Transverse colon (tissue), 4 donors: ENCODE measurements around the gene TNNC1.

ENCODE experiments used
- CTCF ChIP-seq, 5 experiments: fragments of 200-600 bp in 3 of 5; fragments of 450-650 bp in 2 of 5; sonication (generic) in 3 of 5; IDR thresholded peaks; 1 replicate in 2 of 5; 2 replicates in 3 of 5; pipeline ENCODE4 v1.5.1; 2016 to 2017; ENCODE audit warnings: antibody characterized with exemption in 5 of 5, inconsistent platforms in 3 of 5, mild to moderate bottlenecking in 2 of 5, moderate library complexity in 1 of 5
- EP300 ChIP-seq: sonication (generic); formaldehyde crosslinking; IDR thresholded peaks from one replicate; pipeline ENCODE4 v1.6.1; 2017; ENCODE audit warnings: antibody characterized with exemption, low read depth
- POLR2A ChIP-seq: fragments of 450-650 bp; IDR thresholded peaks from one replicate; pipeline ENCODE4 v1.6.1; 2016; ENCODE audit warnings: antibody characterized with exemption, mild to moderate bottlenecking, moderate library complexity
- POLR2AphosphoS5 ChIP-seq, 3 donors: sonication (generic); formaldehyde crosslinking; IDR thresholded peaks; one replicate each; pipeline ENCODE4 v1.6.1; 2016; ENCODE audit warnings: antibody characterized with exemption in 3 of 3

DNA sequence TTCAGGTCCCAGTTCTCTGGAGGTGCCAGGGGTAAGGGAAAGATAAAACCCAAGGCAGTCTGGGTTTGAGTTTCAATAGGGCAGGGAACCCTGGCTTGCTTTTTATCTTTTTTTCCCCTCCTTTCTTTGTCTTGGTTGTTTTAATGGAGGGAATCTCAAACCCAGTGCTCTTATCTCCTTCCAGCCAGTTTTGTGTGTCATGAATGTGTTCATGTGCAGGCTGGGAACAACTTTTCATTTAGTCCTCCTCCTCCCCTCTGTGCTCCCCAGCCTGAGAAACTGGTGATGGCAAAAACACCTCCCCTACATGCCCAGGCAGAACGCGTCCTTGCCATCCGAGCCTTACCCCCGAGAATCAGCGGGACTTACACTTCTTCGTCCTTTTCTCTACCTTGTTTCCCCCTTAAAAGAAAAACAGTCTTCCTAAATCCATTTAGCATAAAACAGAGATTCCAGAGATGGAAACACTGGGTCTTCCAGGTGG lies 19.8 kb downstream of the TNNC1 start:
- TF ChIP-seq CTCF (IDR thresholded peaks at IDR 0.05) (no peak), POLR2A (no peak), EP300 (no peak), POLR2AphosphoS5 (IDR thresholded peaks at IDR 0.05) (no peak)
